H1 (cell line): ENCODE measurements around the gene RASSF9. TPM values are rescaled to one million over a fixed set of nuclear protein-coding genes. Genes with fewer than 3 reads are reported as not detected.

Experiments
- CTCF ChIA-PET: fragments of 300-600 bp; sonication (Branson Sonifier 250); formaldehyde crosslinking; loops from one replicate; lab custom pipeline; 2021; ENCODE audit not compliant: partially characterized antibody; lab: Charles Lee
- POLR2A ChIA-PET: fragments of 300-600 bp; sonication (Branson Sonifier 250); formaldehyde crosslinking; loops from one replicate; lab custom pipeline; 2021; ENCODE audit warnings: inconsistent platforms; ENCODE audit not compliant: partially characterized antibody; lab: Charles Lee
- DNase-seq, 2 experiments: peaks; one replicate each; pipeline versions ENCODE4 v3.0.0 to v3.0.0-alpha.2; 2010 to 2022; ENCODE audit warnings: low spot score in 2 of 2, low read depth in 1 of 2, mixed read lengths in 1 of 2
- FAIRE-seq: peaks from 2 replicates; lab custom pipeline; 2011; peaks lifted over from hg19 to GRCh38; lab: Jason Lieb, UNC
- H2AFZ ChIP-seq: 2 replicates; pipeline ENCODE4 v1.8.1; 2012; ENCODE audit warnings: low read length, inconsistent platforms
- H2AK5ac ChIP-seq: 2 replicates; pipeline ENCODE4 v1.6.1; 2013; ENCODE audit warnings: low read depth, low read length
- H2BK120ac ChIP-seq: replicated peaks from 2 replicates; pipeline ENCODE3; 2013; ENCODE audit warnings: low read depth, low read length, inconsistent platforms
- H2BK12ac ChIP-seq: 2 replicates; pipeline ENCODE4 v1.6.1; 2013; ENCODE audit warnings: low read depth, low read length
- H2BK15ac ChIP-seq: 2 replicates; pipeline ENCODE4 v1.6.1; 2013; ENCODE audit warnings: low read length
- H2BK20ac ChIP-seq: 2 replicates; pipeline ENCODE4 v1.6.1; 2013; ENCODE audit warnings: low read length
- H2BK5ac ChIP-seq: 2 replicates; pipeline ENCODE4 v1.6.1; 2013; ENCODE audit warnings: low read depth, low read length
- H3K14ac ChIP-seq: 2 replicates; pipeline ENCODE4 v1.6.1; 2013; ENCODE audit warnings: inconsistent platforms; ENCODE audit not compliant: insufficient read length
- H3K18ac ChIP-seq: 2 replicates; pipeline ENCODE4 v1.6.1; 2013; ENCODE audit warnings: low read length; ENCODE audit errors: extremely low read depth
- H3K23ac ChIP-seq: 2 replicates; pipeline ENCODE4 v1.6.1; 2013; ENCODE audit warnings: inconsistent platforms; ENCODE audit not compliant: insufficient read length
- H3K23me2 ChIP-seq: 2 replicates; pipeline ENCODE4 v1.6.1; 2013; ENCODE audit warnings: low read depth, low read length
- H3K27ac ChIP-seq: 2 replicates; pipeline ENCODE4 v1.6.1; 2011; ENCODE audit warnings: low read depth, low read length, inconsistent platforms
- H3K27me3 ChIP-seq, 4 experiments: replicated peaks in 1 of 4; 1 replicate in 1 of 4; 2 replicates in 3 of 4; pipeline versions ENCODE4 v1.6.1 to v1.8.1; 2011 to 2013; ENCODE audit warnings: low read length in 3 of 4, mild to moderate bottlenecking in 3 of 4, inconsistent platforms in 2 of 4, mixed read lengths in 2 of 4, moderate library complexity in 1 of 4; ENCODE audit not compliant: control insufficient read depth in 3 of 4, insufficient read depth in 3 of 4; ENCODE audit errors: extremely low read depth in 1 of 4
- H3K36me3 ChIP-seq, 4 experiments: 2 replicates each; pipeline versions ENCODE4 v1.6.1 to v1.8.1; 2011 to 2013; ENCODE audit warnings: mild to moderate bottlenecking in 4 of 4, low read length in 3 of 4, moderate library complexity in 2 of 4, control low read depth in 1 of 4, inconsistent platforms in 1 of 4; ENCODE audit not compliant: insufficient read depth in 4 of 4, control insufficient read depth in 2 of 4
- H3K4ac ChIP-seq: replicated peaks from 2 replicates; pipeline ENCODE3; 2013; ENCODE audit warnings: low read length, low read depth, mixed read lengths, inconsistent platforms; ENCODE audit not compliant: insufficient read length
- H3K4me1 ChIP-seq, 4 experiments: replicated peaks in 1 of 4; 1 replicate in 1 of 4; 2 replicates in 3 of 4; pipeline versions ENCODE4 v1.6.1 to v1.8.1; 2011 to 2013; ENCODE audit warnings: low read length in 3 of 4, inconsistent platforms in 2 of 4, mixed read lengths in 1 of 4; ENCODE audit not compliant: insufficient read depth in 4 of 4, control insufficient read depth in 3 of 4
- H3K4me2 ChIP-seq, 2 experiments: 2 replicates each; pipeline versions ENCODE4 v1.6.1 to v1.8.1; 2011 to 2013; ENCODE audit warnings: low read depth in 2 of 2, low read length in 2 of 2, control low read depth in 1 of 2, inconsistent platforms in 1 of 2, mild to moderate bottlenecking in 1 of 2; ENCODE audit not compliant: insufficient read depth in 1 of 2
- H3K4me3 ChIP-seq, 4 experiments: fragments of 200-600, 300-600 bp in 1 of 4; sonication (generic), shearing (Covaris generic), sonication (Bioruptor Twin) in 1 of 4; 2 replicates each; pipeline versions ENCODE4 v1.5.1 to v1.8.1; 2011 to 2016; ENCODE audit warnings: low read length in 4 of 4, low read depth in 3 of 4, control low read depth in 2 of 4, inconsistent platforms in 2 of 4, mild to moderate bottlenecking in 2 of 4, mixed read lengths in 1 of 4, moderate library complexity in 1 of 4; ENCODE audit not compliant: insufficient read depth in 2 of 4; ENCODE audit errors: extremely low read depth in 1 of 4
- H3K56ac ChIP-seq: replicated peaks from 2 replicates; pipeline ENCODE3; 2013; ENCODE audit warnings: low read depth, mild to moderate bottlenecking, mixed read lengths, low read length, inconsistent platforms; ENCODE audit not compliant: insufficient read length
- H3K79me1 ChIP-seq: 2 replicates; pipeline ENCODE4 v1.6.1; 2013; ENCODE audit warnings: low read depth, low read length, control low read depth
- H3K79me2 ChIP-seq, 2 experiments: 2 replicates each; pipeline versions ENCODE4 v1.6.1 to v1.8.1; 2012 to 2013; ENCODE audit warnings: low read length in 2 of 2, mild to moderate bottlenecking in 2 of 2, inconsistent platforms in 1 of 2; ENCODE audit not compliant: insufficient read depth in 2 of 2, control insufficient read depth in 1 of 2
- H3K9ac ChIP-seq, 4 experiments: replicated peaks in 1 of 4; 1 replicate in 1 of 4; 2 replicates in 3 of 4; pipeline versions ENCODE4 v1.6.1 to v1.8.1; 2011 to 2013; ENCODE audit warnings: low read depth in 3 of 4, low read length in 3 of 4, control low read depth in 2 of 4, mild to moderate bottlenecking in 2 of 4, moderate library complexity in 2 of 4, inconsistent platforms in 1 of 4; ENCODE audit errors: extremely low read depth in 1 of 4
- H3K9me3 ChIP-seq, 2 experiments: 2 replicates each; pipeline versions ENCODE4 v1.6.1 to v1.8.1; 2012 to 2013; ENCODE audit warnings: mild to moderate bottlenecking in 2 of 2, moderate library complexity in 2 of 2, control low read depth in 1 of 2, inconsistent platforms in 1 of 2, low read depth in 1 of 2, low read length in 1 of 2, mixed read lengths in 1 of 2; ENCODE audit not compliant: insufficient read depth in 2 of 2
- H4K20me1 ChIP-seq, 2 experiments: replicated peaks in 1 of 2; 2 replicates each; pipeline versions ENCODE3 to v1.8.1; 2011 to 2013; ENCODE audit warnings: inconsistent platforms in 2 of 2, low read length in 2 of 2, mild to moderate bottlenecking in 1 of 2; ENCODE audit not compliant: insufficient read depth in 2 of 2, control insufficient read depth in 1 of 2
- H4K5ac ChIP-seq: 2 replicates; pipeline ENCODE4 v1.6.1; 2013; ENCODE audit warnings: low read length, low read depth, mixed read lengths, inconsistent platforms; ENCODE audit not compliant: insufficient read length
- H4K8ac ChIP-seq: 2 replicates; pipeline ENCODE4 v1.8.0; 2013; ENCODE audit warnings: mild to moderate bottlenecking, moderate library complexity, low read length, inconsistent platforms; ENCODE audit not compliant: insufficient read depth; ENCODE audit errors: extremely low read depth
- H4K91ac ChIP-seq: replicated peaks from 2 replicates; pipeline ENCODE3; 2013; ENCODE audit warnings: low read length, mixed read lengths, inconsistent platforms; ENCODE audit not compliant: insufficient read length
- CBX5 ChIP-seq: fragments of 300-800, 300-1000 bp; sonication (generic); IDR thresholded peaks from 2 replicates; pipeline ENCODE4 v1.7.1; 2016; ENCODE audit warnings: antibody characterized with exemption, low read length, low read depth
- EGR1 ChIP-seq: IDR thresholded peaks from 2 replicates; pipeline ENCODE4 v1.6.1; 2011; ENCODE audit warnings: low read depth, low read length, borderline replicate concordance
- EP300 ChIP-seq, 2 experiments: IDR thresholded peaks; 1 replicate in 1 of 2; 2 replicates in 1 of 2; pipeline ENCODE4 v1.6.1; 2011 to 2012; ENCODE audit warnings: low read depth in 2 of 2, low read length in 2 of 2, mild to moderate bottlenecking in 2 of 2, borderline replicate concordance in 1 of 2, inconsistent platforms in 1 of 2, moderate library complexity in 1 of 2
- KDM5A ChIP-seq: fragments of 200-600 bp; IDR thresholded peaks from 2 replicates; pipeline ENCODE4 v1.7.1; 2012; ENCODE audit warnings: mild to moderate bottlenecking, low read length, inconsistent platforms, mixed read lengths
- RAD21 ChIP-seq, 2 experiments: IDR thresholded peaks in 1 of 2; conservative IDR thresholded peaks in 1 of 2; 2 replicates each; pipeline ENCODE4 v1.6.1; 2011; ENCODE audit warnings: low read depth in 2 of 2, low read length in 2 of 2, improper control_type of control experiment in 1 of 2, inconsistent platforms in 1 of 2, mild to moderate bottlenecking in 1 of 2, moderate library complexity in 1 of 2
- TBP ChIP-seq: IDR thresholded peaks from 2 replicates; pipeline ENCODE4 v1.6.1; 2011; ENCODE audit warnings: low read depth, low read length, improper control_type of control experiment
- TEAD4 ChIP-seq: IDR thresholded peaks from 2 replicates; pipeline ENCODE4 v1.6.1; 2012; ENCODE audit warnings: low read depth, low read length, inconsistent platforms, mixed read lengths
- WGBS, 2 experiments: shearing (Covaris generic) in 1 of 2; methylation state at CpG; one replicate each; pipeline versions ENCODE4 v1.1.6 to v1.1.7; 2013 to 2015; ENCODE audit warnings: low lambda C conversion rate in 2 of 2, mixed read lengths in 2 of 2, inconsistent platforms in 1 of 2, low coverage in 1 of 2, missing lambda C conversion rate in 1 of 2; ENCODE audit not compliant: insufficient replicate concordance in 2 of 2, insufficient coverage in 1 of 2, insufficient read length in 1 of 2; ENCODE audit errors: extremely low coverage in 1 of 2, missing lambda C conversion rate in 1 of 2; 5-methylcytosine and 5-hydroxymethylcytosine counted together
- polyA plus RNA-seq, 7 experiments: library from polyadenylated mRNA; depleted of rRNA in 3 of 7; stranded (reverse) in 5 of 7; unstranded in 2 of 7; fragments of >200 nt in 5 of 7; fragments of 200-250 nt in 2 of 7; gene quantifications; 1 replicate in 5 of 7; 2 replicates in 1 of 7; 4 replicates in 1 of 7; pipeline versions ENCODE4 v1.2.1 to v1.2.3, GENCODE V29; 2011 to 2013; ENCODE audit warnings: missing spikeins in 2 of 7, mixed read lengths in 2 of 7
- total RNA-seq: library from RNA; stranded (reverse); fragmentation: NEBNext Ultra II Directional; extraction: Animal tissue kit (Norgen Biotek cat#: 25700); gene quantifications from 2 replicates; pipeline ENCODE4 v1.2.1, GENCODE V29; 2021
- TF ChIP-seq, protein P1 (sequence below), 3 experiments: IDR thresholded peaks; 1 replicate in 2 of 3; 2 replicates in 1 of 3; pipeline versions ENCODE4 v1.5.1 to v1.6.1; 2011; ENCODE audit warnings: low read length in 3 of 3, mild to moderate bottlenecking in 3 of 3, inconsistent platforms in 2 of 3, low read depth in 1 of 3, moderate library complexity in 1 of 3; ENCODE audit not compliant: insufficient read depth in 1 of 3; ENCODE audit errors: control extremely low read depth in 1 of 3

RASSF9 gene
- total and polyA plus RNA-seq, 2 of the 8 experiments (the other 6 are each of a cell fraction or from before 2014, with no cell fraction given) = 0.06 to 0.39 TPM

DNA sequence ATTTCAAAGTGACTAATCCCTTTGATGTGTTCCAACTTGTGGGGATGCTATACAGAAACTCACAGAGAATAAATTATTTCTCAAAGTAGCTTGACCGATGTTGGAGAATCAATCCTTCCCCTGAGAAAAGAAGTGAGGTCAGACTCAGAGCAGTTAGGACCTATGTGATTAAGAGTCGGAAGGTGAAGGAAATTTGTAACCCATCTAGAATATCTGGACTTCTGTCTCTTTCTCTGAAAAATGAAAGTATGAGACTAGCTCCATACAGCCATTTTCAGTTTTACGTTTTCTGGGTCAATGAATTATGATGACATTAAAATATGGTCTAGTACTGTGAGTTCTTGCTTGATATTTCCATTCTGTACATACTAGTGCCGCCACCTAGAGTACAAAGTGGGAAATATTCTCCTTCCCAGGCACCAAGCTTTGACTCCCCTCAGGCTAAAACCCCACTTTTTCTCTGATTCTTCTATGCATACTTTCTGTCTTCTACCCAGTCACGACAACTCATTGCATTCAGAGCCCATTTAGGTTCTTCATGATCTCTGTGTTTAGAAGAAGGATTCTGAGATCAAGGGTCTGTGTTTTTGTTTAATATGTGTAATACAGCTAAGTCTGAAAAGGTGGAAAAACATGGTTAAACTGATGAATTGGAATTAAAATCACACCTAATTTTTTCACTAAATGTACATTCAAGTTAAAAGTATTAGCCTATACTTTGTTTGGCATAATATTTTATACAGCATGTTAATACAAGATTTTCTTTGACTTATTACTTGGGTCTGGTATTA, 31.0 kb upstream of the RASSF9 start:
- Histone ChIP-seq H3K4ac (no peak overlapping the region), H3K14ac (no peak overlapping the region), H3K79me2 (no peaks in the 10 kb centered on the region), H3K23me2 (no peaks in the 10 kb centered on the region), H2BK120ac (no peak overlapping the region), H3K79me1 (no peaks in the 10 kb centered on the region), H2AK5ac (no peak overlapping the region), H3K36me3 (no peaks in the 10 kb centered on the region), H3K4me2 (no peak overlapping the region), H3K23ac (no peak overlapping the region), H2BK5ac (no peak overlapping the region), H2BK12ac (no peak overlapping the region), H3K9ac (no peak overlapping the region), H4K8ac (no peak overlapping the region), H2BK15ac (no peak overlapping the region), H3K27me3 (no peaks in the 10 kb centered on the region), H3K27ac (no peak overlapping the region), H4K20me1 (no peaks in the 10 kb centered on the region), H2AFZ (no peak overlapping the region), H3K18ac (no peak overlapping the region), H4K5ac (no peak overlapping the region), H3K56ac (no peak overlapping the region), H3K9me3 (no peaks in the 10 kb centered on the region), H2BK20ac (no peak overlapping the region), H3K4me1 (peaks cover 0 to 2% (median 0%) of the 10 kb centered on the region in 4 experiments; a peak in 1 of 7 replicates), H4K91ac (no peak overlapping the region), H3K4me3 (no peak overlapping the region)
- ChIA-PET POLR2A (no interaction called here), CTCF (interaction anchor here (0.6 to 4.2 kb wide), 93 partner anchors 9 to 789 kb away, joined by 3 to 58 read pairs (median 4); partner anchors contain the start of gene RASSF9)
- peak; percentile 82 to 83 for TF ChIP-seq RAD21 (IDR thresholded peaks at IDR 0.05 in 1 of 2, conservative IDR thresholded peaks at IDR 0.05 in 1 of 2; ENCODE audit: low read depth in 2 of 2, low read length in 2 of 2)
- TF ChIP-seq KDM5A = no peak
- TF ChIP-seq EGR1 = no peak
- TF ChIP-seq, protein P1, sequence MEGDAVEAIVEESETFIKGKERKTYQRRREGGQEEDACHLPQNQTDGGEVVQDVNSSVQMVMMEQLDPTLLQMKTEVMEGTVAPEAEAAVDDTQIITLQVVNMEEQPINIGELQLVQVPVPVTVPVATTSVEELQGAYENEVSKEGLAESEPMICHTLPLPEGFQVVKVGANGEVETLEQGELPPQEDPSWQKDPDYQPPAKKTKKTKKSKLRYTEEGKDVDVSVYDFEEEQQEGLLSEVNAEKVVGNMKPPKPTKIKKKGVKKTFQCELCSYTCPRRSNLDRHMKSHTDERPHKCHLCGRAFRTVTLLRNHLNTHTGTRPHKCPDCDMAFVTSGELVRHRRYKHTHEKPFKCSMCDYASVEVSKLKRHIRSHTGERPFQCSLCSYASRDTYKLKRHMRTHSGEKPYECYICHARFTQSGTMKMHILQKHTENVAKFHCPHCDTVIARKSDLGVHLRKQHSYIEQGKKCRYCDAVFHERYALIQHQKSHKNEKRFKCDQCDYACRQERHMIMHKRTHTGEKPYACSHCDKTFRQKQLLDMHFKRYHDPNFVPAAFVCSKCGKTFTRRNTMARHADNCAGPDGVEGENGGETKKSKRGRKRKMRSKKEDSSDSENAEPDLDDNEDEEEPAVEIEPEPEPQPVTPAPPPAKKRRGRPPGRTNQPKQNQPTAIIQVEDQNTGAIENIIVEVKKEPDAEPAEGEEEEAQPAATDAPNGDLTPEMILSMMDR (IDR thresholded peaks at IDR 0.05; ENCODE audit: control extremely low read depth in 1 of 3, insufficient read depth in 1 of 3, low read depth in 1 of 3, low read length in 3 of 3) = peak in 2 of 3 experiments; percentile 65 to 75; a peak in 3 of 4 replicates
- no peak for TF ChIP-seq TBP
- no peak for TF ChIP-seq EP300 (IDR thresholded peaks at IDR 0.05; ENCODE audit: borderline replicate concordance in 1 of 2, low read depth in 2 of 2, low read length in 2 of 2)
- TF ChIP-seq CBX5 = no peak
- no peak for TF ChIP-seq TEAD4
- 48% methylated on average over 5 of the region's 5 CpGs; no CpG with 5 or more reads in 1 of the 2 experiments for WGBS, 2 experiments
- peak; percentile 72 for FAIRE-seq
- DNase-seq = no peak
